ENCODE results near the gene TMEM9. TPM values are rescaled to one million over a fixed set of nuclear protein-coding genes. Genes with fewer than 3 reads are reported as not detected.
"Not testable (repeated sequence)": the region's sequence is repeated elsewhere in the genome, so short reads cannot be mapped to it uniquely, and the experiment has no call there.

Gene TMEM9
- total RNA-seq, 1 experiment from 2014 or later, result 83.5 TPM

GRCh38 chr1:201167041-201167991 lies 13.0 kb upstream of the TMEM9 start:
- peak; percentile 47 to 67 for DNase-seq
- H3K9me3 ChIP-seq (replicated peaks), result no peaks in the 10 kb centered on the region
- peaks cover 38% of the 10 kb centered on the region for H3K4me1 ChIP-seq
- no peaks in the 10 kb centered on the region for H3K36me3 ChIP-seq
- peak overlapping the region; percentile 15; the same call in 1 of the 2 replicates for H3K27ac ChIP-seq
- no peak overlapping the region for H3K4me3 ChIP-seq
- H3K27me3 ChIP-seq, result no peaks in the 10 kb centered on the region

- H3K27me3 ChIP-seq, result no peaks in the 10 kb centered on the region
- H3K9me3 ChIP-seq (replicated peaks), result no peaks in the 10 kb centered on the region
- H3K27ac ChIP-seq, result no peak overlapping the region
- H3K4me3 ChIP-seq, result no peak overlapping the region
- peaks cover 23% of the 10 kb centered on the region for H3K4me1 ChIP-seq
- no peaks in the 10 kb centered on the region for H3K36me3 ChIP-seq
- no peak for DNase-seq
Observed at GRCh38 chr1:201164645-201165044, 10.4 kb upstream of the TMEM9 start.

- no peak for DNase-seq
- Histone ChIP-seq H3K4me1 (peaks cover 16% of the 10 kb centered on the region), H3K27me3 (no peaks in the 10 kb centered on the region), H3K9me3 (replicated peaks) (no peaks in the 10 kb centered on the region), H3K27ac (no peak overlapping the region), H3K36me3 (no peaks in the 10 kb centered on the region), H3K4me3 (no peak overlapping the region)
Observed at GRCh38 chr1:201163707-201164106, 9.4 kb upstream of the TMEM9 start.

GRCh38 chr1:201163036-201163435 lies 8.8 kb upstream of the TMEM9 start:
- DNase-seq; H3K4me3 ChIP-seq; H3K9me3 ChIP-seq (replicated peaks): not testable (repeated sequence)

GRCh38 chr1:201157949-201158348 lies 3.7 kb upstream of the TMEM9 start:
- Histone ChIP-seq H3K27me3 (no peaks in the 10 kb centered on the region), H3K36me3 (no peaks in the 10 kb centered on the region), H3K9me3 (replicated peaks) (peaks cover 3% of the 10 kb centered on the region; the same call in 1 of the 2 replicates), H3K4me1 (peaks cover 8% of the 10 kb centered on the region; the same call in 1 of the 2 replicates), H3K27ac (no peak overlapping the region), H3K4me3 (no peak overlapping the region)
- DNase-seq, result no peak

More at GRCh38 chr1:201163036-201163435, 8.8 kb upstream of the TMEM9 start:
- not testable (repeated sequence) for H3K36me3 ChIP-seq, H3K27me3 ChIP-seq, H3K27ac ChIP-seq
- H3K4me1 ChIP-seq, result peaks cover 16% of the 10 kb centered on the region

- Histone ChIP-seq H3K4me3 (no peak overlapping the region), H3K27me3 (no peaks in the 10 kb centered on the region), H3K36me3 (no peaks in the 10 kb centered on the region), H3K9me3 (replicated peaks) (peaks cover 3% of the 10 kb centered on the region; the same call in 1 of the 2 replicates), H3K4me1 (peaks cover 9% of the 10 kb centered on the region; the same call in 1 of the 2 replicates), H3K27ac (no peak overlapping the region)
- DNase-seq, result no peak
Observed at GRCh38 chr1:201156819-201157218, 2.5 kb upstream of the TMEM9 start.

- Histone ChIP-seq H3K27me3 (no peaks in the 10 kb centered on the region), H3K36me3 (no peaks in the 10 kb centered on the region), H3K4me3 (no peak overlapping the region), H3K4me1 (peaks cover 9% of the 10 kb centered on the region; the same call in 1 of the 2 replicates), H3K9me3 (replicated peaks) (peaks cover 3% of the 10 kb centered on the region; the same call in 1 of the 2 replicates), H3K27ac (no peak overlapping the region)
- no peak for DNase-seq
Observed at GRCh38 chr1:201156346-201156745, 2.1 kb upstream of the TMEM9 start.

- Histone ChIP-seq H3K27ac (no peak overlapping the region), H3K36me3 (peaks cover 2% of the 10 kb centered on the region)
- no peak for DNase-seq
Observed at GRCh38 chr1:201155354-201155753, 1.1 kb upstream of the TMEM9 start.

GRCh38 chr1:201153474-201154388 lies 543 bp downstream of the TMEM9 start:
- Histone ChIP-seq H3K36me3 (peaks cover 15% of the 10 kb centered on the region), H3K4me3 (peak overlapping the region; percentile 81), H3K4me1 (peaks cover 9% of the 10 kb centered on the region; the same call in 1 of the 2 replicates), H3K27me3 (no peaks in the 10 kb centered on the region), H3K27ac (peak overlapping the region; percentile 43), H3K9me3 (replicated peaks) (peaks cover 3% of the 10 kb centered on the region; the same call in 1 of the 2 replicates)
- DNase-seq, result no peak

More at GRCh38 chr1:201155354-201155753, 1.1 kb upstream of the TMEM9 start:
- no peaks in the 10 kb centered on the region for H3K27me3 ChIP-seq
- peaks cover 3% of the 10 kb centered on the region; the same call in 1 of the 2 replicates for H3K9me3 ChIP-seq (replicated peaks)
- H3K4me1 ChIP-seq, result peaks cover 9% of the 10 kb centered on the region; the same call in 1 of the 2 replicates
- no peak overlapping the region for H3K4me3 ChIP-seq

GRCh38 chr1:201149400-201149799 lies 4.9 kb downstream of the TMEM9 start:
- H3K4me3 ChIP-seq, result no peak overlapping the region
- H3K4me1 ChIP-seq, result peaks cover 7% of the 10 kb centered on the region; the same call in 1 of the 2 replicates
- peak in 1 of 2 experiments; percentile 62 for DNase-seq
- peaks cover 40% of the 10 kb centered on the region for H3K36me3 ChIP-seq
- no peaks in the 10 kb centered on the region for H3K9me3 ChIP-seq (replicated peaks)
- no peaks in the 10 kb centered on the region for H3K27me3 ChIP-seq
- H3K27ac ChIP-seq, result no peak overlapping the region

GRCh38 chr1:201147396-201148015 lies 6.8 kb downstream of the TMEM9 start:
- Histone ChIP-seq H3K27ac (no peak overlapping the region), H3K36me3 (peaks cover 52% of the 10 kb centered on the region), H3K9me3 (replicated peaks) (no peaks in the 10 kb centered on the region), H3K4me3 (no peak overlapping the region), H3K27me3 (no peaks in the 10 kb centered on the region), H3K4me1 (no peaks in the 10 kb centered on the region)
- DNase-seq, result no peak

- Histone ChIP-seq H3K27ac (no peak overlapping the region), H3K9me3 (replicated peaks) (no peaks in the 10 kb centered on the region), H3K4me1 (no peaks in the 10 kb centered on the region), H3K27me3 (no peaks in the 10 kb centered on the region), H3K4me3 (no peak overlapping the region), H3K36me3 (peaks cover 57% of the 10 kb centered on the region)
- DNase-seq, result no peak
Observed at GRCh38 chr1:201146626-201147390, 7.5 kb downstream of the TMEM9 start.

GRCh38 chr1:201145816-201146215 lies 8.5 kb downstream of the TMEM9 start:
- Histone ChIP-seq H3K4me3 (no peak overlapping the region), H3K27ac (no peak overlapping the region), H3K4me1 (no peaks in the 10 kb centered on the region), H3K36me3 (peaks cover 57% of the 10 kb centered on the region), H3K27me3 (no peaks in the 10 kb centered on the region), H3K9me3 (replicated peaks) (no peaks in the 10 kb centered on the region)
- DNase-seq, result no peak

Data from SJCRH30 (cell line).